ENCODE results near the gene TAF15.

The TAF15 gene

GRCh38 chr17:35876534-35876933, 67.2 kb downstream of the TAF15 start:
- no peak overlapping the region for H3K4me3 ChIP-seq (replicated peaks; ENCODE audit: low read depth, low read length)
- no peak for TF ChIP-seq CTCF (IDR thresholded peaks at IDR 0.05; ENCODE audit: low read length, missing control alignments)
- DNase-seq (ENCODE audit: low read depth), result no peak

DNA sequence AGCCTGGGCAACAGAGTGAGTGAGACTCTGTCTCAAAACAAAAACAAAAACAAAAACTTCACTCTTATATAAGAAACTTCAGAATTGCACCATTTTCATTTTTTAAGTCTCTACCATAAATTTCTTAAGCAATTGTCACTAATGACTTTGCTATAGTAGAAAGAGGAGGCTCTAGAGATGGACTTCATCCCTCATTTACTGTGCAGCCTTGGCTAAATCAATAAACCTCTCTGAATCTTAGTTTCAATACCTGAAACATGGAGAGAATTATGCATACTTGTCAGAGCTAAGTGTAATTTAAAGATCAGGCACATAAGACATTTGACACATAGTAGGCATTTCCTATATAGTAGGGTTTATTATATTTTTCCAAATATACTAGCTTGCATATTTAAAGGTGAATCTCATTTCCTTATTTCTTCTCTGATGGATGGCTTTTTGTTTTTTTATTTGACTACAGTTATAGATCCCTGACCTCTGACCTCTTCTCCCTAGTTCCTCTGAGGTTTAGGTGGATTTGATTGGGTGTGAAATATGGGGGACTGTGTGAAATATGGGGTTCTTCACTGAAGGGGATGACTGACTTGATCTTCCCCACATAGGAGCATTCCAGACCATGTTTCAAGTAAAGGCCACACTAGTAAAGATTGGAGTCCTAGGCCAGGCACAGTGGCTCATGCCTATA, 68.2 kb downstream of the TAF15 start:
- H3K4me3 ChIP-seq (replicated peaks; ENCODE audit: low read depth, low read length), result no peak overlapping the region
- TF ChIP-seq CTCF (IDR thresholded peaks at IDR 0.05; ENCODE audit: low read length, missing control alignments), result no peak
- DNase-seq (ENCODE audit: low read depth), result no peak

DNA sequence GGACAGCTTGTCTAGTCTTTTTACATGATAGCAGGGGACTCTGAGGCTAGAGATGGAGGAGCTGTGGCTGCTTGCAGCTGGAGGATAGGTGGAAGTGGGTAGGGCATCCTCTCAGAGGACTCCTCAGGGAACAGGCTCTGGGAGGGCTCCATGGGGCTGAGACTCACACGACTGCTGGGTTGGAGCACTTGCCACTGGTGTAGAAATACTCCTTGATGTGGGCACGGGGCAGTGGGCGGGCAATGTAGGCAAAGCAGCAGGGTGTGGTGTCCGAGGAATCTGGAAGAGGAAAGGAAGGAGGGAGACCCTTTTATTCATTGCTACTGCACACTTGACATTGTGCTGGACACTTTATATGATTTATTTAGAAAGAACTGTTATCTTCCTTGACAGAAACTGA, 69.1 kb downstream of the TAF15 start:
- no peak overlapping the region for H3K4me3 ChIP-seq (replicated peaks; ENCODE audit: low read depth, low read length)
- DNase-seq (ENCODE audit: low read depth), result no peak
- TF ChIP-seq CTCF (IDR thresholded peaks at IDR 0.05; ENCODE audit: low read length, missing control alignments), result no peak

DNA sequence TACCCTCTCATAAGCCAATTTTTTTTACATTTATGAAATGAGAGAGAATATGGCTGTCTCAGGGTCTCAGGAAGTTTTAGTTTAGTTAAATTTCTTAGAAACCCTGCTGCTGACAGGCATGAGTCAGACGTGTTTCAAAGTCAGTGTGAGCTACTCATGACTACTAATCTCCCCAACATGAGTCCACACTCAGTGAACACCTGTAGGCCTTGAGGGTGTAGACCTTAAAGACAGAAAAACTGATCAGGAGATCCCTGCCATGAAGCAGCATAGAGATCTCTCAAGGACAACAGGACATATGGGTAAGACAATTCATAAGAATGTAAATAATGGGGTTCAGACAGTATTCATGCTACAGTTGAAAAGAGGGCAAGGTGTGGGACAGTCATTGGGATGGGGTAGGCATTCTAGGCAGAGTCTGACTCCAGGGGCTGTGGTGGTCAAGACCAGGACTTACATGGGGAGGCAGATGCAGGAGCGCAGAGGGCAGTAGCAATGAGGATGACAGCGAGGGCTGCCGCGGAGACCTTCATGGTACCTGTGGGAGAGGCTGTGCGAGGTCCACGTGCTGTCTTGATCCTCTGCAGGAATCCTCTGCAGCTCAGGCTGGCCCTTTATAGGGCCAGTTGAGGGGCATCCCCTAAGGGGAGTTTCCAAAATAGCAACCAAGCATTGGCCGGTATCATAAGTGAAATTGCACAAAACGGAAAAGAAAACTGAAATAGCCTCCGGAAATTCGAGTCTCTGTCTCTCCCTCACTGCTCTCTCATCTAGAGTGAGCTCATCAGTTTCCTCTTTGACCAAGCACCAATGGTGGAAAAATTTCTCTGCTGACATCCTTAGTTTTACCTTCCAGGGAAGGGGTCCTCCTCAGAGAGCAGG, 70.7 kb downstream of the TAF15 start, which contains the start of gene CCL5:
CCL5 (minus strand) TSS at position 588 of the 882 bp plus-strand sequence.
- no peak within 1 kb of the TSS for H3K4me3 ChIP-seq (replicated peaks; ENCODE audit: low read depth, low read length)
- DNase-seq (ENCODE audit: low read depth), result peak; percentile 59
- no peak for TF ChIP-seq CTCF (IDR thresholded peaks at IDR 0.05; ENCODE audit: low read length, missing control alignments)

- no peak overlapping the region for H3K4me3 ChIP-seq (replicated peaks; ENCODE audit: low read depth, low read length)
- no peak for DNase-seq (ENCODE audit: low read depth)
- no peak for TF ChIP-seq CTCF (IDR thresholded peaks at IDR 0.05; ENCODE audit: low read length, missing control alignments)
Measured at GRCh38 chr17:35889241-35889640, 80.0 kb downstream of the TAF15 start.

DNA sequence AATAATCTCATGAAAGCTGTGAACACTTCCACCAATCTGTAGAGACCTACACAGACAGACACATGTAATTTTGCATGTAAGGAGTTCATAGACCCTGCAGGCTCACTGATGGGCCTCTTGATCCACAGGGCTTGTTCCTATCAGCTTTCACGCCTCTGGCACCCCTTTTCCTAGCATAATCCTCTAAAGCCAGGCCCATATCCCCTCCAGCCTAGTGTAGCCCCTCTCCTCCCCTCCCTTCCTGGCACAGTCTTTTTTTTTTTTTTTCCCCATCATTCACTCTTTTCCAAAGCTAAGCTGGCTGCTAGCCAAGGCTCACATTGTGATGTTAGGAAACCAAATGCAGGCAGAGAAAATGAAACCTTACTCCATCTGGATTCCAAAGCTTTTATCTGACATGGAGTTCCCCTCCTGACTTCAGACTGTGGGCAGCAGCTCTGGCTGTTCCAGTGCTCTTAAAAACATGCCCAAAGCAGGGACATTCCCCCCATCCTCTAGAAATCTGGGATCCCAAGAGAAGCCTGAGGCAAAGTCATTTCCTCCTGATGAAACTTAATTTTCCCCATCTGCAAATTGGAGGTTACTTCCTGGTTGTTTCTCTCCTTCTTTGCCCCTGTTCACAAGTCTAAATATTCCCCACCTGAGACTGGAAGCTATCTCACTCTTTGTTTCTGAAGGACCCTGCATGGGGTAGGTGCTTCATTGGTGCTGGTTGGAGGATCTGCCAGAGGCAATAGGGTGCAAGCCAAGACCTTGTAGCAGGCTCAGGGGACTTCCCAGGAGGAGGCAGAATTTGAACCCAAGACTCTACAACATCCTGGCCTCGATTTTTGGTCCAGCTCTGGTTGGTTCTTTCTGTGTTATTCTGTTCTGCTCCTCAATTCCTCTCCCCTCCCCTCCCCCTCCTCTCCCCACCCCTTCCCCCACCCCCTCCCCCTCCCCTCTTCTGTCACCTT, 80.8 kb downstream of the TAF15 start:
- TF ChIP-seq CTCF (IDR thresholded peaks at IDR 0.05; ENCODE audit: low read length, missing control alignments), result no peak
- peak; percentile 89 for DNase-seq (ENCODE audit: low read depth)
- no peak overlapping the region for H3K4me3 ChIP-seq (replicated peaks; ENCODE audit: low read depth, low read length)
